Neutrophil (primary cell): ENCODE data around the gene HCFC1R1.
A peak's percentile ranks its signal among the peaks of the same experiment; 100 is the strongest.

Experiments
- H3K27ac ChIP-seq: fragments of 200-600 bp; sonication (generic); 2 replicates; pipeline ENCODE4 v1.5.1; 2016; ENCODE audit warnings: mild to moderate bottlenecking, moderate library complexity
- H3K27me3 ChIP-seq: fragments of 200-600 bp; sonication (generic); 2 replicates; pipeline ENCODE4 v1.6.0; 2016; ENCODE audit warnings: mild to moderate bottlenecking
- H3K36me3 ChIP-seq: fragments of 200-600 bp; sonication (generic); 2 replicates; pipeline ENCODE4 v1.5.1; 2017
- H3K4me1 ChIP-seq, 2 experiments: fragments of 200-600 bp in 1 of 2; sonication (generic) in 1 of 2; 1 replicate in 1 of 2; 2 replicates in 1 of 2; pipeline versions ENCODE4 v1.5.1 to v1.6.1; 2013 to 2016; ENCODE audit warnings: low read depth in 1 of 2, low read length in 1 of 2, mild to moderate bottlenecking in 1 of 2, moderate library complexity in 1 of 2; ENCODE audit not compliant: control insufficient read depth in 1 of 2, insufficient read depth in 1 of 2
- H3K4me3 ChIP-seq, 2 experiments: fragments of 200-600 bp in 1 of 2; sonication (generic) in 1 of 2; 1 replicate in 1 of 2; 2 replicates in 1 of 2; pipeline ENCODE4 v1.5.1; 2013 to 2016; ENCODE audit warnings: low read depth in 1 of 2, low read length in 1 of 2, mild to moderate bottlenecking in 1 of 2, moderate library complexity in 1 of 2
- H3K9me3 ChIP-seq: fragments of 200-600 bp; sonication (generic); 2 replicates; pipeline ENCODE4 v1.5.1; 2016
- TF ChIP-seq, protein P1 (sequence below): fragments of 200-600 bp; sonication (generic); IDR thresholded peaks from 2 replicates; pipeline ENCODE4 v1.5.1; 2016; ENCODE audit warnings: antibody characterized with exemption

HCFC1R1 gene

GRCh38 chr16:2982402-2982801 lies 41.3 kb downstream of the HCFC1R1 start:
- TF ChIP-seq, protein P1, sequence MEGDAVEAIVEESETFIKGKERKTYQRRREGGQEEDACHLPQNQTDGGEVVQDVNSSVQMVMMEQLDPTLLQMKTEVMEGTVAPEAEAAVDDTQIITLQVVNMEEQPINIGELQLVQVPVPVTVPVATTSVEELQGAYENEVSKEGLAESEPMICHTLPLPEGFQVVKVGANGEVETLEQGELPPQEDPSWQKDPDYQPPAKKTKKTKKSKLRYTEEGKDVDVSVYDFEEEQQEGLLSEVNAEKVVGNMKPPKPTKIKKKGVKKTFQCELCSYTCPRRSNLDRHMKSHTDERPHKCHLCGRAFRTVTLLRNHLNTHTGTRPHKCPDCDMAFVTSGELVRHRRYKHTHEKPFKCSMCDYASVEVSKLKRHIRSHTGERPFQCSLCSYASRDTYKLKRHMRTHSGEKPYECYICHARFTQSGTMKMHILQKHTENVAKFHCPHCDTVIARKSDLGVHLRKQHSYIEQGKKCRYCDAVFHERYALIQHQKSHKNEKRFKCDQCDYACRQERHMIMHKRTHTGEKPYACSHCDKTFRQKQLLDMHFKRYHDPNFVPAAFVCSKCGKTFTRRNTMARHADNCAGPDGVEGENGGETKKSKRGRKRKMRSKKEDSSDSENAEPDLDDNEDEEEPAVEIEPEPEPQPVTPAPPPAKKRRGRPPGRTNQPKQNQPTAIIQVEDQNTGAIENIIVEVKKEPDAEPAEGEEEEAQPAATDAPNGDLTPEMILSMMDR, result no peak
- Histone ChIP-seq H3K4me3 (no peak overlapping the region), H3K36me3 (no peaks in the 10 kb centered on the region), H3K27ac (no peak overlapping the region), H3K9me3 (no peaks in the 10 kb centered on the region), H3K27me3 (no peaks in the 10 kb centered on the region), H3K4me1 (peaks cover 26 to 27% of the 10 kb centered on the region in 2 experiments)

- no peaks in the 10 kb centered on the region for H3K27me3 ChIP-seq
- H3K4me3 ChIP-seq, result no peak overlapping the region
- H3K36me3 ChIP-seq, result no peaks in the 10 kb centered on the region
- H3K4me1 ChIP-seq, result peaks cover 26 to 27% of the 10 kb centered on the region in 2 experiments
- H3K27ac ChIP-seq, result no peak overlapping the region
- TF ChIP-seq, protein P1, result no peak
- no peaks in the 10 kb centered on the region for H3K9me3 ChIP-seq
Measured at GRCh38 chr16:2981899-2982250, 41.9 kb downstream of the HCFC1R1 start.

DNA sequence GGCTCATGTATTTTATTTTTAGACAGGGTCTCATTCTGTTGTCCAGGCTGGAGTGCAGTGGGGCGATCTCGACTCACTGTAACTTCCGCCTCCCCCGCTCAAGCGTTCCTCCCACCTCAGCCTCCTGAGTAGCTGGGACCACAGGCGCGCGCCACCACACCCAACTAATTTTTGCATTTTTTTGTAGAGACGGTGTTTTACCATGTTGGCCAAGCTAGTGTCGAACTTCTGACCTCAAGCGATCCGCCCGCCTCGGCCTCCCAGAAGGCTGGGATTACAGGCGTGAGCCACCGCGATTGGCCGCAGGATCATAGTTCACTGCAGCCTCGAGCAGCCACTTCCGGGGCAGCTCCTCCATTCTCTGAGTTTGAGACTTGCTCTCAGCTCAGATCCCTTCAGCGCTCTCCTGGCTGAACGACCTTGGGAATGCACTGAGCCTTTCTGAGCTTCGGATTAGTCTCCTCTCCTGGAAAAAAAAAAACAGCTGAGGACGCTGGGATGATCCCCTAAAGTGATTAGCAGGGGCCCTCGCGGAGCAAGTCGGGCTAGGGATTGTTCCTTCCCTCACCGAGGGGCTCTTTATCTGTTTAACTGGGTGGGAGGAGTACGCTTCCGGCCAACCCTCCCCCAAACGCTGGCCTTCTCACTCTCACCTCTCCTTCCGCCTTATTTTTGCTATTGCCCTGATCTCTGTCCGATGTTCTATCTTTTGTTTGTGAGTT lies 42.4 kb downstream of the HCFC1R1 start:
- Histone ChIP-seq H3K27me3 (no peaks in the 10 kb centered on the region), H3K4me3 (peak overlapping the region; percentile 90 to 95), H3K9me3 (no peaks in the 10 kb centered on the region), H3K4me1 (peaks cover 26 to 27% of the 10 kb centered on the region in 2 experiments), H3K36me3 (no peaks in the 10 kb centered on the region), H3K27ac (no peak overlapping the region)
- TF ChIP-seq, protein P1, result no peak

- Histone ChIP-seq H3K27ac (peak within 1 kb of the TSS; percentile 51), H3K4me3 (peak within 1 kb of the TSS; percentile 90 to 95), H3K36me3 (peaks cover 3% of the 10 kb centered on the region), H3K4me1 (peaks cover 26 to 27% of the 10 kb centered on the region in 2 experiments), H3K27me3 (no peaks in the 10 kb centered on the region), H3K9me3 (no peaks in the 10 kb centered on the region)
- TF ChIP-seq, protein P1, result peak; percentile 13
Measured at GRCh38 chr16:2980227-2981176, 43.2 kb downstream of the HCFC1R1 start, which contains the start of gene PKMYT1. Gene PKMYT1 (minus strand): TSS chr16:2980446. CDS start chr16:2979657, 789 bp downstream.

DNA sequence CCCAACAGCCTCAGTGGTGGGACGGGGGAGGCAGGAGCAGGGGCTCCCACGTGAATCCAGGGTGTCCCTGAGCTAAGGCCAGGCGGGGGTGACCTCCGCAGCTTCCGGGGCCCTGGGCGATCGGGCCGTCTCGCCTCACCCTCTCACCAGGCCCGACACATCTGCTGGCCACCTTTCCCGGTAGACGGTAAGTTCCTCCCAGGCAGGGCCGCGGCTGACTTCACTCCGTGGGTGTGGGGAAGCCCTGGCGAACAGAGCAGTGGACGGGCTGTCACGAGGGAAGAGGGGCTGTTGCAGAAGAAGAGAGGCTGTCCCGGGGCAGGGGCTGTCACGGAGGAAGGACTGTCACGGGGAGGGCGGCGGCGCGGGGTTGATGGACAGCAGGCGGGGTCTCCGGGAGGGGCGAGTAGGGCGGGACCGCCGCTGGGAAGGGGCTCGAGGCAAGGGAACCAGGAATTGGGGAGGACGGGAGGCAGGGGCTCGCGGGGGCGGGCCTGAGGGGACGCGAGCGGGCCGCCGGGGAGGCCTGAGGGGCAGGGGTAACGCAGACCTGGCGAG lies 44.0 kb downstream of the HCFC1R1 start:
- H3K4me3 ChIP-seq, result peak overlapping the region; percentile 90 to 95
- TF ChIP-seq, protein P1, result no peak
- H3K27ac ChIP-seq, result no peak overlapping the region

More for the DNA sequence above, 44.0 kb downstream of the HCFC1R1 start:
- Histone ChIP-seq H3K4me1 (peaks cover 26 to 27% of the 10 kb centered on the region in 2 experiments), H3K27me3 (no peaks in the 10 kb centered on the region), H3K36me3 (peaks cover 10% of the 10 kb centered on the region), H3K9me3 (no peaks in the 10 kb centered on the region)
